Measurements from ENCODE around the gene CDIP1. TPM values are rescaled to one million over a fixed set of nuclear protein-coding genes. Genes with fewer than 3 reads are reported as not detected.

CDIP1 gene
- total RNA-seq, 1 donor from 2014 or later = 12.9 TPM

- DNase-seq (no peak), ATAC-seq (ENCODE audit: low read depth) (no peak)
- H3K27ac Mint-ChIP-seq = no peak overlapping the region
- H3K36me3 Mint-ChIP-seq (ENCODE audit: low read depth) = peaks cover 11% of the 10 kb centered on the region
- intact Hi-C loops (cut with micrococcal nuclease) = no loop called here
- ChIA-PET CTCF (interaction anchor here (1.1 to 2.1 kb wide), 3 partner anchors 13 to 30 kb away, joined by 3 to 8 read pairs (median 5); no protein-coding TSS in a partner anchor), POLR2A (no interaction called here)
- no peak for TF ChIP-seq CTCF (IDR thresholded peaks at IDR 0.05)
- peaks cover 1% of the 10 kb centered on the region for H3K27me3 Mint-ChIP-seq
- H3K9me3 Mint-ChIP-seq = peaks cover 6% of the 10 kb centered on the region
- H3K4me1 Mint-ChIP-seq = peaks cover 15% of the 10 kb centered on the region
- H3K4me3 Mint-ChIP-seq = no peak overlapping the region
Measured at GRCh38 chr16:4535627-4536108, 2.9 kb downstream of the CDIP1 start.

GRCh38 chr16:4534151-4534790 is 4.3 kb downstream of the CDIP1 start:
- DNase-seq (no peak), ATAC-seq (ENCODE audit: low read depth) (no peak)
- CTCF ChIA-PET = no interaction called here
- H3K4me1 Mint-ChIP-seq = peaks cover 22% of the 10 kb centered on the region
- H3K27me3 Mint-ChIP-seq = no peaks in the 10 kb centered on the region
- POLR2A ChIA-PET = no interaction called here
- no peaks in the 10 kb centered on the region for H3K9me3 Mint-ChIP-seq
- H3K4me3 Mint-ChIP-seq = no peak overlapping the region
- H3K27ac Mint-ChIP-seq = no peak overlapping the region
- peaks cover 11% of the 10 kb centered on the region for H3K36me3 Mint-ChIP-seq (ENCODE audit: low read depth)
- TF ChIP-seq CTCF (IDR thresholded peaks at IDR 0.05) = no peak
- intact Hi-C loops (cut with micrococcal nuclease) = no loop called here

- CTCF ChIA-PET = no interaction called here
Measured at GRCh38 chr16:4533490-4533889, 5.1 kb downstream of the CDIP1 start.

GRCh38 chr16:4532238-4532637 is 6.3 kb downstream of the CDIP1 start:
- no peak overlapping the region for H3K4me3 Mint-ChIP-seq
- peaks cover 27% of the 10 kb centered on the region for H3K4me1 Mint-ChIP-seq
- peaks cover 11% of the 10 kb centered on the region for H3K36me3 Mint-ChIP-seq (ENCODE audit: low read depth)
- ChIA-PET POLR2A (interaction anchor here (0.7 kb wide), 1 partner anchor 83 kb away, joined by 3 read pairs; no protein-coding TSS in a partner anchor), CTCF (interaction anchor here (0.7 kb wide), 1 partner anchor 25 kb away, joined by 3 read pairs; no protein-coding TSS in a partner anchor)
- intact Hi-C loops (cut with micrococcal nuclease) = no loop called here
- no peaks in the 10 kb centered on the region for H3K27me3 Mint-ChIP-seq
- DNase-seq = no peak
- H3K9me3 Mint-ChIP-seq = no peaks in the 10 kb centered on the region
- no peak overlapping the region for H3K27ac Mint-ChIP-seq
- TF ChIP-seq CTCF (IDR thresholded peaks at IDR 0.05) = no peak
- ATAC-seq (ENCODE audit: low read depth) = no peak

More at GRCh38 chr16:4533490-4533889, 5.1 kb downstream of the CDIP1 start:
- POLR2A ChIA-PET = no interaction called here
- Mint-ChIP-seq H3K36me3 (ENCODE audit: low read depth) (peaks cover 11% of the 10 kb centered on the region), H3K9me3 (no peaks in the 10 kb centered on the region), H3K4me1 (peaks cover 26% of the 10 kb centered on the region), H3K4me3 (no peak overlapping the region), H3K27ac (no peak overlapping the region), H3K27me3 (no peaks in the 10 kb centered on the region)
- no peak for DNase-seq
- ATAC-seq (ENCODE audit: low read depth) = no peak
- TF ChIP-seq CTCF (IDR thresholded peaks at IDR 0.05) = no peak
- intact Hi-C loops (cut with micrococcal nuclease) = no loop called here

- H3K27me3 Mint-ChIP-seq = no peaks in the 10 kb centered on the region
- intact Hi-C loops (cut with micrococcal nuclease) = no loop called here
- no peak for TF ChIP-seq CTCF (IDR thresholded peaks at IDR 0.05)
- no peak overlapping the region for H3K27ac Mint-ChIP-seq
- ChIA-PET CTCF (interaction anchor here (0.7 kb wide), 1 partner anchor 25 kb away, joined by 3 read pairs; no protein-coding TSS in a partner anchor), POLR2A (interaction anchor here (0.7 kb wide), 1 partner anchor 84 kb away, joined by 3 read pairs; no protein-coding TSS in a partner anchor)
- no peak overlapping the region for H3K4me3 Mint-ChIP-seq
- no peak for ATAC-seq (ENCODE audit: low read depth)
- no peak for DNase-seq
- no peaks in the 10 kb centered on the region for H3K9me3 Mint-ChIP-seq
- H3K36me3 Mint-ChIP-seq (ENCODE audit: low read depth) = peaks cover 11% of the 10 kb centered on the region
- H3K4me1 Mint-ChIP-seq = peaks cover 27% of the 10 kb centered on the region
Measured at GRCh38 chr16:4531811-4532210, 6.8 kb downstream of the CDIP1 start.
